Lung (tissue), 12 donors: Measurements from ENCODE around the gene KCNJ15. TPM values are rescaled to one million over a fixed set of nuclear protein-coding genes. Genes with fewer than 3 reads are reported as not detected.

Source experiments
- ATAC-seq: fragments of 200-7000 bp; cut with Tn5 transposase; one replicate; pipeline ENCODE4 v1.9.1; 2020; ENCODE audit warnings: moderate number of reproducible peaks; ENCODE audit not compliant: insufficient read depth, low FRiP score
- DNase-seq, 3 donors: peaks; one replicate each; pipeline ENCODE4 v3.0.0-alpha.2; 2013 to 2017
- H3K27ac ChIP-seq, 2 donors: one replicate each; pipeline ENCODE4 v1.5.1; 2013; ENCODE audit warnings: mild to moderate bottlenecking in 2 of 2, moderate library complexity in 2 of 2, control low read depth in 1 of 2, inconsistent platforms in 1 of 2, low read depth in 1 of 2, low read length in 1 of 2
- H3K27me3 ChIP-seq, 3 donors: one replicate each; pipeline ENCODE4 v1.5.1; 2013; ENCODE audit warnings: low read length in 2 of 3; ENCODE audit not compliant: control insufficient read depth in 3 of 3, insufficient read depth in 3 of 3
- H3K36me3 ChIP-seq, 4 donors: one replicate each; pipeline ENCODE4 v1.5.1; 2013; ENCODE audit warnings: low read length in 4 of 4, mild to moderate bottlenecking in 1 of 4, moderate library complexity in 1 of 4; ENCODE audit not compliant: control insufficient read depth in 4 of 4, insufficient read depth in 4 of 4
- H3K4me1 ChIP-seq, 5 donors: one replicate each; pipeline ENCODE4 v1.5.1; 2013; ENCODE audit warnings: low read length in 5 of 5, mild to moderate bottlenecking in 2 of 5, moderate library complexity in 1 of 5; ENCODE audit not compliant: control insufficient read depth in 5 of 5, insufficient read depth in 5 of 5
- H3K4me3 ChIP-seq: one replicate; pipeline ENCODE4 v1.5.1; 2013; ENCODE audit warnings: mild to moderate bottlenecking, control low read depth, moderate library complexity
- H3K9ac ChIP-seq, 2 donors: one replicate each; pipeline ENCODE4 v1.5.1; 2013; ENCODE audit warnings: low read length in 2 of 2, control low read depth in 1 of 2; ENCODE audit not compliant: insufficient read depth in 1 of 2
- H3K9me3 ChIP-seq, 4 donors: one replicate each; pipeline ENCODE4 v1.5.1; 2013; ENCODE audit warnings: low read length in 3 of 4, mild to moderate bottlenecking in 1 of 4, moderate library complexity in 1 of 4; ENCODE audit not compliant: control insufficient read depth in 4 of 4, insufficient read depth in 3 of 4
- CTCF ChIP-seq: IDR thresholded peaks from 2 replicates; pipeline ENCODE4 v1.5.1; 2012; ENCODE audit warnings: mild to moderate bottlenecking; ENCODE audit errors: control extremely low read depth, extremely low read depth
- WGBS, 2 donors: extraction: QIAGEN DNeasy Blood & Tissue Kit; methylation state at CpG; one replicate each; pipeline ENCODE4 v1.1.7; 2013; 5-methylcytosine and 5-hydroxymethylcytosine counted together
- polyA plus RNA-seq, 2 donors: library from polyadenylated mRNA; stranded (reverse); fragments of 200-250 nt; gene quantifications; one replicate each; pipeline ENCODE4 v1.2.1, GENCODE V29; 2013
- total RNA-seq, 2 donors: library from RNA; depleted of rRNA in 1 of 2; stranded (reverse); fragments of >200 nt in 1 of 2; gene quantifications; one replicate each; pipeline ENCODE4 v1.2.1, GENCODE V29; 2014 to 2021
- donor health status: control.
- donor health status: control.
- donor health status: Bipolar disorder and iron deficiency.
- donor health status: healthy.
- donor health status: DM: yes; HTN: yes; CAD: no.

The KCNJ15 gene
- total and polyA plus RNA-seq, 4 donors, result 28.2 to 79.1 (median 61.5) TPM

DNA sequence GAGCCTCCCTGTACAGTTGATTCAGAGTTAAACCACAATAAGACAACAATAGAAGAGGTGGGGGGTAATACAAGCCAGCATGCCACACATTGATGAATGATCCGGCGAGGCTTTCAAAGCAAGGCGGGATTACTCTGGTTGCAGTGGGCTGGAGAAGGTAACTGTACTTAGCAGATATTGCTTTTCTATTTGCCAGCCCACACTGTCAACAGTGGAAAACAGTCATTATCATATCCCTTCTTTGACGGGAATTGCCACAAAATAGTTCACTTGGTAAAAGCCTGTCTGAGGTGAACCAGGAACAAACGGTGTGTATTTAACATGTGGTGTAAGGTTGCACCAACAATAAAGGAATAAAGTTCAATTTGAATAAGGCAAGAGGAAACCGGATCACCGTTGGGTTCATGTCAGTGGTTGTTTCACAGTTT is 5.8 kb upstream of the KCNJ15 start:
- H3K36me3 ChIP-seq, result no peaks in the 10 kb centered on the region
- no peak overlapping the region for H3K9ac ChIP-seq
- no peaks in the 10 kb centered on the region for H3K9me3 ChIP-seq
- DNase-seq, result no peak
- peaks cover 0 to 15% (median 1%) of the 10 kb centered on the region in 5 donors for H3K4me1 ChIP-seq
- H3K27me3 ChIP-seq, result no peaks in the 10 kb centered on the region
- H3K4me3 ChIP-seq, result no peak overlapping the region
- no peak for TF ChIP-seq CTCF
- H3K27ac ChIP-seq, result no peak overlapping the region
- no peak for ATAC-seq
- 67 to 84% methylated on average over 7 of the region's 7 CpGs for WGBS, 2 donors

GRCh38 chr21:38254970-38255369 is 1.8 kb upstream of the KCNJ15 start:
- Histone ChIP-seq H3K9me3 (no peaks in the 10 kb centered on the region), H3K27me3 (no peaks in the 10 kb centered on the region), H3K27ac (no peak overlapping the region), H3K9ac (no peak overlapping the region), H3K36me3 (no peaks in the 10 kb centered on the region), H3K4me1 (peaks cover 0 to 9% (median 0%) of the 10 kb centered on the region in 5 donors), H3K4me3 (no peak overlapping the region)
- WGBS, 2 donors, result 55 to 76% methylated on average over 3 of the region's 3 CpGs
- TF ChIP-seq CTCF, result no peak
- no peak for ATAC-seq
- DNase-seq, result no peak

DNA sequence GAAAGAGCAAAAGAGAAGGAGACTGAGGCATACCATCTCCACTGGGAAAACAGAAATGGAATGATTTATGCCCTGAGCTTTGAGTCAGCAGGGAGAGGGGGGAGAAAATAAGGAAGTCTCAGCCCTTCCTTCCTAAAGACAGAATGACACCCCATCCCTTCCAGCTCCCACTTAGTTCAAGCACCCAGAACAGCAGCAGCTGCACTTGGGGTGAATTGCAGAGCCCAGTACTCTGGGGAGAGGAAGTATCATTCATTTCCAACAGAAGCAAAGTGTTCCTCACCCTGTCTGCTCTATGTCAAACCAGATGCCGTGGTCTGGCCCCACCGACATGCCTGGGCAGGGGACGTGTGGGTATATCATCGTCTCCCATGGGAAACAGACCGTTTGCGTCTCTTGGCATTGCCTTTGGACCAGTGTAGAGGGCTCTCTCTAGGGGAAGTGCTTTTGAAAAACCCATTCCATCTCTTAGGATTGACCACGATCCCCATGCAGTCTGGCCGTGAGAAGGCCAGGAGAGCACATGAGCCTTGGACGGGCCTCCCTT is 1.1 kb upstream of the KCNJ15 start:
- no peak for ATAC-seq
- H3K27ac ChIP-seq, result peak overlapping the region in 1 of 2 donors; percentile 12
- DNase-seq, result no peak
- H3K27me3 ChIP-seq, result no peaks in the 10 kb centered on the region
- H3K9ac ChIP-seq, result no peak overlapping the region
- no peak for TF ChIP-seq CTCF
- H3K4me3 ChIP-seq, result no peak overlapping the region
- no peaks in the 10 kb centered on the region for H3K36me3 ChIP-seq
- WGBS, 2 donors, result 64 to 69% methylated on average over 9 of the region's 9 CpGs
- H3K4me1 ChIP-seq, result peaks cover 0 to 7% (median 0%) of the 10 kb centered on the region in 5 donors
- H3K9me3 ChIP-seq, result no peaks in the 10 kb centered on the region

- H3K4me1 ChIP-seq, result peaks cover 0 to 20% (median 8%) of the 10 kb centered on the region in 5 donors
- no peak for ATAC-seq
- no peaks in the 10 kb centered on the region for H3K36me3 ChIP-seq
- no peaks in the 10 kb centered on the region for H3K27me3 ChIP-seq
- H3K9me3 ChIP-seq, result no peaks in the 10 kb centered on the region
- DNase-seq, result no peak
- no peak for TF ChIP-seq CTCF
- no peak overlapping the region for H3K27ac ChIP-seq
- 14 to 36% methylated on average over 5 of the region's 5 CpGs for WGBS, 2 donors
- peak overlapping the region in 1 of 2 donors; percentile 58 for H3K9ac ChIP-seq
- H3K4me3 ChIP-seq, result no peak overlapping the region
Observed at GRCh38 chr21:38257667-38258066, 876 bp downstream of the KCNJ15 start.
